T47D (cell line): ENCODE measurements around the gene EFNA2.
"Not testable (repeated sequence)": the region's sequence is repeated elsewhere in the genome, so short reads cannot be mapped to it uniquely, and the experiment has no call there.

Source experiments
- DNase-seq, 2 experiments: peaks; one replicate each; pipeline versions ENCODE4 v3.0.0 to v3.0.0-alpha.2; 2011 to 2012; ENCODE audit warnings: low read depth in 1 of 2, low spot score in 1 of 2
- JUND ChIP-seq: IDR thresholded peaks from 2 replicates; pipeline ENCODE4 v1.6.1; 2012; ENCODE audit warnings: low read depth
- in situ Hi-C: cut with HindIII; loops from 2 replicates; pipeline ENCODE4 v1.10.0; 2016; ENCODE audit warnings: low sequenced_read_pairs, low pct_unique_long_range_greater_than_20kb

Gene EFNA2

DNA sequence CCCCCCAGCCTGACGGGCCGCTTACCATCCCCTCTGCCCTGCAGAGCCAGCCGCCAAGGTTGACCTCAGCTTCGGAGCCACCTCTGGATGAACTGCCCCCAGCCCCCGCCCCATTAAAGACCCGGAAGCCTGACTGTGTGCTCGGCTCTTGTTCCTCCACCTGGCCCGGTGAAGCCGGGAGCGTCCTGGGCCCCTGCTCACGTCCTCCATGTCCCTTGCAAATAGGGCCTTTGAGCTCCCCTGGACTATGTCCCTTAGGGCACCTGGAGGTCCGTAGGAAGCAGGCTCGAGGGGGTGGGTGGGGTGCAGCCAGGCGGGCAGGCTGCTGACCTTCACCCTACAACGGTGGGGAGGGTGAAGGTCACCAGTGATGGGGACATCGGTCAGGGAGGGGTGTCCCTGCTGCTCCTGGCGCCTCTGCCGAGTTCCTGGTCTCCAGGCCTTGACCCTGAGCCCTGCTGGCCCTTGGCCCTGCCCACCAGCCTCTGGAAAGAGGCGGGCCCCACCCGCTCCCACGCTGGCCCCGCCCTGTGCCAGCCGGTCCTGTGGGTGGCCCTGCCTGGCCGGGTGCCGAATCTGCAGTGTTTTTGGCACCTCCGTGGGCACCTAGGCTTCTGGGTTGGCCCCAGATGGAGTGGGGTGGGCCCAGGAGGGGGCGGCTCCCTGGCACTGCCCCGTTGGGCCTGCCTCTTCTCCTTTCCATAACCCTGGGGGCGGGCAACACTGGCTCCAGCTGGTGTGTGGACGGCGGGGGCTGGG, 40.8 kb upstream of the EFNA2 start:
- DNase-seq, result peak in 1 of 2 experiments; percentile 81
- in situ Hi-C loops, result no loop called here

GRCh38 chr19:1245494-1246264, 40.0 kb upstream of the EFNA2 start:
- in situ Hi-C loops, result no loop called here
- TF ChIP-seq JUND, result no peak
- no peak for DNase-seq

More for the DNA sequence above, 40.8 kb upstream of the EFNA2 start:
- no peak for TF ChIP-seq JUND

DNA sequence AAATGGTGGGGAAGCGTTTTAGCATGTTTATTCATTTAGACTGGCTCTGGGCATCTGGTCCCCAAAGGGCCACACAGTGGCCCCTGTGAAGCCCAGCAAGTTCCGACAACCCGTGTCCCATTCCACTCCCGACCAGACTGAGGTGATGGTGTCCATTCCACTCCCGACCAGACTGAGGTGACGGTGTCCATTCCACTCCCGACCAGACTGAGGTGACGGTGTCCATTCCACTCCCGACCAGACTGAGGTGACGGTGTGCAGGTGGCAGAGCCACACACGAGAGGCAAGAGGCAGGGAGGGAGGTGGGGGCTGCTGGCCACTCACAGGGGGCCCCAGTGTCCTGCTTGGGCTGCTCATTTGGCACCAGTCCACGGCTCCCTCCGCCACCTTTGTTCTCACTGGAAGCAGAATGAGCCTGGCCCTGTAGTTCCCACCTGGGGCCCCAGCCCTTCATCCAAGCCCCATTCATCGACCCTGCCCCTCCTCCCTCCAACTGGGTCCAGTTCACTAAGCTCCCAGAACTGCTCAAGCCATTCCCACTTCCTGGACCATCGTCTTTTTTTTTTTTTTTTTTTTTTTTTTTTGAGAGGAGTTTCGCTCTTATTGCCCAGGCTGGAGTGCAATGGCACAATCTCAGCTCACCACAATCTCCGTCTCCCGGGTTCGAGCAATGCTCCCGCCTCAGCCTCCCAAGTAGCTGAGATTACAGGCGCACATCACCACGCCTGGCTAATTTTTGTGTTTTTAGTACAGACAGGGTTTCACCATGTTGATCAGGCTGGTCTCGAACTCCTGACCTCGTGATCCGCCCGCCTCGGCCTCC, 39.2 kb upstream of the EFNA2 start:
- DNase-seq, in situ Hi-C loops: not testable (repeated sequence)

DNA sequence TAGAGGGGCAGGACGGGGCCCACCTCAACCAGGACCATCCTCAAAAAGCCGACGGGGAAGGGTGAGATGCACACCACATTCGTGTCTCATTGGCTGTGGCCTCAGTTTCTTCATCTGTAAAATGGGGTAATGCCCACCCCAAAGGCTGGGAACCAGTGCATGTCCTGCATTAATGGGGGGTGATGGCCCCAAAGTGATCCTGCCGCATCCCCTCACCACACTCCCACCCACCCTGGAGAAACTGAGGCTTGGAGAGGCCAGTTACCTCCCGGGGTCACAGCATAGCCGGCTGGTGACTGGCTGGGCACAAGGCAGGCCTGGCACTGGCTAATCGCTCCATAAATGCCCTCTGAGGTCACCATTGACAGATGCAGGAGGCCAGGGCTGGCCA, 37.9 kb upstream of the EFNA2 start:
- DNase-seq, result no peak
- no peak for TF ChIP-seq JUND
- in situ Hi-C loops, result no loop called here

- TF ChIP-seq JUND, result no peak
- DNase-seq, result peak in 1 of 2 experiments; percentile 90
- in situ Hi-C loops, result no loop called here
Measured at GRCh38 chr19:1248139-1248785, 37.4 kb upstream of the EFNA2 start, which contains the start of gene MIDN. Gene MIDN, plus strand, starts transcription at chr19:1248583. Its CDS starts 1,714 bp downstream, at chr19:1250297.

DNA sequence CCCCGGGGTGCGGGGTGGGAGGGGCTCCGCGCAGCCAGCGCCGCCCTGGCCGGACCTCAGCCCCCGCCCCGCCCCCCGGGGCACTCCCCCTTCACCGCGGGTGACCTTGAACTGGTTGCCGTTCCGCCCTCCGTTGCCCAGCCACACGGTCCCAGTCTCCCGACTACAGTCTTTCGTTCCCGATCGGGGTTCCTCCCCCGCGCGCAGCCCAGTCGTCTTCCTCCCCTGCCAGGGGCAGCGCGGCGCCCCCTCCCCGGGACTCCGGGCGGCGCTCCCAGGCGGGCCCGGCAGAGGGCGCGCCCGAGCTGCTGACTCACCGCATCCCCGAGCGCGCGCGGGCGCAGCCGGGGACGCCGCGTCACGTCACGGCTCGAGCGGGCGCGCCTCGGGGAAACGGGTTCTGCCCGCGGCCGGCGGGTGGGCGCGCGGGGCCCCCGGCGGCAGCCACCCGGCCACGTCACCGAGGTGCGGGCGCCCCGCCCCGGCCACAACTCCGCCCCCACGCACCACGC, 36.8 kb upstream of the EFNA2 start:
- no peak for TF ChIP-seq JUND
- in situ Hi-C loops, result no loop called here
- DNase-seq, result peak in 1 of 2 experiments; percentile 80

GRCh38 chr19:1249298-1249989, 36.2 kb upstream of the EFNA2 start:
- TF ChIP-seq JUND, result no peak
- in situ Hi-C loops, result no loop called here
- peak; percentile 89 to 95 for DNase-seq

DNA sequence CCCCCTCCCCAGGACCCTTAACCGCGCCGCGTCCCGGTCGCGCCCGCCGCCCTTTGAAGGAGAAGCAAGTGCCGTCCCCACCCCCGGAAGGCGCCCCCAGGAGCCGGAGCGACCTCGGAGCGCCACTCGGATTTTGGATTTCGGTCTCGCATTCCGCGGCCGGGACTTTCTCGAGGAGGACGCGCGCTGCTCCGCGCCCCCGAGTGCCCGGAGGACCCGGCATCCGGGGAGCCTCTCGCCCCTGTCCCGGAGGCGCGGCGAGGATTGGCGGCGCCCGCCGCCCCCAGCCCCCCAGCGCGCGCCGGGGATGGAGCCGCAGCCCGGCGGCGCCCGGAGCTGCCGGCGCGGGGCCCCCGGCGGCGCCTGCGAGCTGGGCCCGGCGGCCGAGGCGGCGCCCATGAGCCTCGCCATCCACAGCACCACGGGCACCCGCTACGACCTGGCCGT, 35.7 kb upstream of the EFNA2 start:
- TF ChIP-seq JUND, result no peak
- DNase-seq, result no peak
- in situ Hi-C loops, result no loop called here

DNA sequence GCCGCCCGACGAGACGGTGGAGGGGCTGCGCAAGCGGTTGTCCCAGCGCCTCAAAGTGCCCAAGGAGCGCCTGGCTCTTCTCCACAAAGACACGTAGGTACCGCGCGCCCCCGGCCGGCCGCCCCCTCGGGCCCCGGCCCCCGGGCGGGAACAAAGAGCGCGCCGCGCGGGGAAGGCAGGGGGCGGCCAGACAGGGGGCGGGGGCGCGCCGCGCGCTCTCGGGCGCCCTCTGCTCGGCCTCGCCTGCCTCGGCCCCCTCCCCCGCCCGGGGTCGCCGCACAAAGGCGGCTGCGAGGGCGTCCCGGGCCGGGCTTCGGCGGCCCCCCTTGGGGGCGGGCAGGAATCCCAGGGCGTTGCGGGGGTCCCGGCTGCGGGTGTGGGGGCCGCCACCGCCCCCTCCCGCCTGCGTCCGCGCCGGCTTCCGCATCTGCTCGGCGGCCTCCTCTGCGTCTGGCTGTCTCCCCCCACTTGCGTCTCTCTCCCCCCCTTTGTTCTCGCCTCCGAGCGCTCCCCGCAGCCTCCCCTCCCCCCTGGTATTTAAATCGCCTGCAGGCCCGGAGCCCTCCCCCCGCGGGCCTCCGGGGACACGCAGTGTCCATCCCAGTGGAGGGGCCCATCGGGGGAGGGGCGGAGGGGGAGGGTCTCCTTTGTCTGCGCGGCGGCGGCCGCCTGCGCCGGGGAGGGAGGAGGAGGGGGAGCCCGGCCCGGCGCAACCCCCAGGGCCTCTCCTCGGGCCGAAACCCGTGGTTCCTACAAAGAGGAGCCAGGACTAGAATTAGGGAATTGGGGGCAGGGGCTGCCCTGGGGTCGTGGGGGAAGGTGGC, 35.0 kb upstream of the EFNA2 start:
- DNase-seq, result no peak
- no peak for TF ChIP-seq JUND
- in situ Hi-C loops, result no loop called here

DNA sequence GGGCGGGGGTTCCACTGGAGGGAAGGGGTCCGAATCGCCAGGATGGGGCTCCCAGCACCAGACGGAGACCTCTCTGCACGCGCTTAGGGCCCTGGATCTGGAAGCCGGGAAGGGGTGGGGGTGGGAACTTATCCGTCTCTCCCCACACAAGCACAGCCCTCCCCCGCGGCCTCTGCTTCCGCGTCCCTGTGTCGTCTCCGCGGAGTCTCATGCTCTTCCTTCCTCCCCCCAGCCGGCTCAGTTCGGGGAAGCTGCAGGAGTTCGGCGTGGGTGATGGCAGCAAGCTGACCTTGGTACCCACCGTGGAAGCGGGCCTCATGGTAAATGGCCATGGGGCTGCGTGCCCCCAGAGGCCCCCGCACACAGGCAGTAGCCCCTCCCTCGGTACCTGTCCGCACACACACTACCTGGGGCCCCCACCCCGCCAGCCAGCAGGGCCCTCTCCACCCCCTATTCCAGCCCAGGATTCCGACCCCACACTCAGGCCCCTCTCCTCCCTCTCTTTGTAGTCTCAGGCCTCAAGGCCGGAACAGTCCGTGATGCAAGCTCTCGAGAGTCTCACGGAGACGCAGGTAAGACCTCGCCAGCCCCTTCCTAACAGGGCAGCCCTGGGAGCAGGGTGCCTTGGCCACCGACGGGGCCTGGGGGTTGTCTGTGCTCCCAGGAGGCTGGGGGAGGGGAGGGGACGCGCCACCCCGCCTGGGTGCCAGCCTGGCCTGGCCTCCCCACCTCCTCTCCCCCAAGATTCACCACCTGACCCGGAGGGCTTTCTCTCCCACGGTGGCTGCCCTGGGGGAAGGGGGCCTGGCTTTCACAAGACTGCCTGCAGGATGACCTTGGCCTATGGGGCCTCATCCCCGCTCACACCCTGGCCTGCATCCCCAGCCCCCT, 34.1 kb upstream of the EFNA2 start:
- in situ Hi-C loops, result no loop called here
- no peak for TF ChIP-seq JUND
- DNase-seq, result peak in 1 of 2 experiments; percentile 84
